Mucosa of rectum (tissue), 2 donors: ENCODE measurements around the gene IFNA1.
"Not testable (repeated sequence)": the region's sequence is repeated elsewhere in the genome, so short reads cannot be mapped to it uniquely, and the experiment has no call there.

Experiments used
- H3K27ac ChIP-seq, 2 donors: one replicate each; pipeline ENCODE4 v1.7.0; 2013; ENCODE audit warnings: inconsistent platforms in 2 of 2, low read depth in 2 of 2, low read length in 2 of 2
- H3K27me3 ChIP-seq, 2 donors: one replicate each; pipeline ENCODE4 v1.7.0; 2013; ENCODE audit warnings: low read length in 2 of 2; ENCODE audit not compliant: control insufficient read depth in 2 of 2, insufficient read depth in 2 of 2
- H3K36me3 ChIP-seq, 2 donors: one replicate each; pipeline ENCODE4 v1.7.0; 2013; ENCODE audit warnings: low read length in 2 of 2; ENCODE audit not compliant: control insufficient read depth in 2 of 2, insufficient read depth in 2 of 2
- H3K4me1 ChIP-seq, 2 donors: one replicate each; pipeline ENCODE4 v1.7.0; 2013; ENCODE audit warnings: low read length in 2 of 2, mild to moderate bottlenecking in 1 of 2; ENCODE audit not compliant: control insufficient read depth in 2 of 2, insufficient read depth in 2 of 2
- H3K4me3 ChIP-seq, 2 donors: one replicate each; pipeline ENCODE4 v1.7.0; 2013; ENCODE audit warnings: low read length in 2 of 2
- H3K9ac ChIP-seq, 2 donors: one replicate each; pipeline ENCODE4 v1.7.0; 2013; ENCODE audit warnings: low read length in 2 of 2, low read depth in 1 of 2, mild to moderate bottlenecking in 1 of 2
- H3K9me3 ChIP-seq, 2 donors: one replicate each; pipeline ENCODE4 v1.7.0; 2013; ENCODE audit warnings: low read length in 2 of 2; ENCODE audit not compliant: control insufficient read depth in 2 of 2
- donor health status: healthy.
- donor health status: Normal muscosa, but diverticular disease.

The IFNA1 gene

GRCh38 chr9:21443849-21444625 is 3.8 kb downstream of the IFNA1 start:
- no peak overlapping the region for H3K9ac ChIP-seq
- H3K9me3 ChIP-seq = no peaks in the 10 kb centered on the region
- H3K27me3 ChIP-seq = no peaks in the 10 kb centered on the region
- H3K4me1 ChIP-seq = no peaks in the 10 kb centered on the region
- H3K4me3 ChIP-seq = no peak overlapping the region
- H3K36me3 ChIP-seq = no peaks in the 10 kb centered on the region
- H3K27ac ChIP-seq = no peak overlapping the region

GRCh38 chr9:21449312-21449711 is 9.1 kb downstream of the IFNA1 start:
- not testable (repeated sequence) for H3K4me3 ChIP-seq, H3K9me3 ChIP-seq, H3K27ac ChIP-seq, H3K9ac ChIP-seq, H3K36me3 ChIP-seq, H3K27me3 ChIP-seq, H3K4me1 ChIP-seq

- no peak overlapping the region for H3K27ac ChIP-seq
- no peaks in the 10 kb centered on the region for H3K9me3 ChIP-seq
- no peak overlapping the region for H3K4me3 ChIP-seq
- no peak overlapping the region for H3K9ac ChIP-seq
- peaks cover 0 to 4% of the 10 kb centered on the region in 2 donors for H3K27me3 ChIP-seq
- no peaks in the 10 kb centered on the region for H3K4me1 ChIP-seq
- no peaks in the 10 kb centered on the region for H3K36me3 ChIP-seq
These were observed 10.6 kb downstream of the IFNA1 start for GRCh38 chr9:21450733-21451394.

- no peaks in the 10 kb centered on the region for H3K36me3 ChIP-seq
- no peak overlapping the region for H3K27ac ChIP-seq
- no peak overlapping the region for H3K4me3 ChIP-seq
- H3K4me1 ChIP-seq = no peaks in the 10 kb centered on the region
- peaks cover 3 to 4% of the 10 kb centered on the region in 2 donors for H3K27me3 ChIP-seq
- no peaks in the 10 kb centered on the region for H3K9me3 ChIP-seq
- H3K9ac ChIP-seq = no peak overlapping the region
These were observed 12.4 kb downstream of the IFNA1 start for GRCh38 chr9:21452681-21453080.

GRCh38 chr9:21454149-21454548 is 13.9 kb downstream of the IFNA1 start:
- Histone ChIP-seq H3K9ac (no peak overlapping the region), H3K4me3 (no peak overlapping the region)

GRCh38 chr9:21455320-21455719 is 15.1 kb downstream of the IFNA1 start:
- Histone ChIP-seq H3K4me3 (no peak overlapping the region), H3K27me3 (peaks cover 3 to 4% of the 10 kb centered on the region in 2 donors), H3K4me1 (no peaks in the 10 kb centered on the region), H3K36me3 (no peaks in the 10 kb centered on the region), H3K27ac (no peak overlapping the region), H3K9ac (no peak overlapping the region), H3K9me3 (no peaks in the 10 kb centered on the region)

More at GRCh38 chr9:21454149-21454548, 13.9 kb downstream of the IFNA1 start:
- Histone ChIP-seq H3K36me3 (no peaks in the 10 kb centered on the region), H3K9me3 (no peaks in the 10 kb centered on the region), H3K27me3 (peaks cover 3 to 4% of the 10 kb centered on the region in 2 donors), H3K4me1 (no peaks in the 10 kb centered on the region), H3K27ac (no peak overlapping the region)

- Histone ChIP-seq H3K27me3 (peaks cover 0 to 3% of the 10 kb centered on the region in 2 donors), H3K4me3 (no peak overlapping the region), H3K9me3 (no peaks in the 10 kb centered on the region), H3K27ac (no peak overlapping the region), H3K36me3 (no peaks in the 10 kb centered on the region), H3K9ac (no peak overlapping the region), H3K4me1 (no peaks in the 10 kb centered on the region)
These were observed 21.1 kb downstream of the IFNA1 start for GRCh38 chr9:21461377-21461776.

GRCh38 chr9:21465138-21465537 is 24.9 kb downstream of the IFNA1 start:
- Histone ChIP-seq H3K4me1 (no peaks in the 10 kb centered on the region), H3K4me3 (no peak overlapping the region), H3K9ac (no peak overlapping the region), H3K27me3 (no peaks in the 10 kb centered on the region), H3K27ac (no peak overlapping the region), H3K36me3 (no peaks in the 10 kb centered on the region), H3K9me3 (no peaks in the 10 kb centered on the region)

- no peak overlapping the region for H3K9ac ChIP-seq
- no peaks in the 10 kb centered on the region for H3K9me3 ChIP-seq
- H3K4me1 ChIP-seq = no peaks in the 10 kb centered on the region
- H3K27me3 ChIP-seq = no peaks in the 10 kb centered on the region
- no peak overlapping the region for H3K27ac ChIP-seq
- H3K36me3 ChIP-seq = no peaks in the 10 kb centered on the region
- no peak overlapping the region for H3K4me3 ChIP-seq
These were observed 25.8 kb downstream of the IFNA1 start for GRCh38 chr9:21465859-21466518.

GRCh38 chr9:21470126-21470525 is 29.9 kb downstream of the IFNA1 start:
- H3K4me3 ChIP-seq = no peak overlapping the region
- no peaks in the 10 kb centered on the region for H3K27me3 ChIP-seq
- no peaks in the 10 kb centered on the region for H3K36me3 ChIP-seq
- H3K4me1 ChIP-seq = no peaks in the 10 kb centered on the region
- H3K9me3 ChIP-seq = no peaks in the 10 kb centered on the region
- no peak overlapping the region for H3K9ac ChIP-seq
- H3K27ac ChIP-seq = no peak overlapping the region
